Neuronal stem cell (in vitro differentiated cells): Measurements from ENCODE around the gene FOXJ2.
A peak's percentile ranks its signal among the peaks of the same experiment; 100 is the strongest.
"Not testable (repeated sequence)": the region's sequence is repeated elsewhere in the genome, so short reads cannot be mapped to it uniquely, and the experiment has no call there.

Experiments
- DNase-seq: peaks from one replicate; pipeline ENCODE4 v3.0.0-alpha.2; 2013; ENCODE audit warnings: low spot score
- H2AFZ ChIP-seq: one replicate; pipeline ENCODE4 v1.6.1; 2013; ENCODE audit warnings: mild to moderate bottlenecking, low read length, inconsistent platforms
- H2AK5ac ChIP-seq: 2 replicates; pipeline ENCODE4 v1.6.1; 2013; ENCODE audit warnings: low read depth, mild to moderate bottlenecking, inconsistent platforms, low read length, moderate library complexity, mixed read lengths
- H2BK120ac ChIP-seq: 2 replicates; pipeline ENCODE4 v1.6.1; 2013; ENCODE audit warnings: low read depth, mild to moderate bottlenecking, inconsistent platforms, low read length, moderate library complexity, mixed read lengths
- H2BK12ac ChIP-seq: one replicate; pipeline ENCODE4 v1.6.1; 2013; ENCODE audit warnings: low read length, inconsistent platforms
- H2BK15ac ChIP-seq: 2 replicates; pipeline ENCODE4 v1.6.1; 2013; ENCODE audit warnings: mild to moderate bottlenecking, low read length, inconsistent platforms, mixed read lengths
- H2BK5ac ChIP-seq: one replicate; pipeline ENCODE4 v1.6.1; 2013; ENCODE audit warnings: inconsistent platforms, mild to moderate bottlenecking, low read length, moderate library complexity
- H3K14ac ChIP-seq: one replicate; pipeline ENCODE4 v1.6.1; 2013; ENCODE audit warnings: low read length, inconsistent platforms
- H3K18ac ChIP-seq: 2 replicates; pipeline ENCODE4 v1.6.1; 2013; ENCODE audit warnings: low read length, inconsistent platforms
- H3K23ac ChIP-seq: 2 replicates; pipeline ENCODE4 v1.6.1; 2013; ENCODE audit warnings: low read depth, mild to moderate bottlenecking, mixed read lengths, low read length, inconsistent platforms; ENCODE audit not compliant: poor library complexity
- H3K27ac ChIP-seq: replicated peaks from 3 replicates; pipeline ENCODE4 v1.5.1; 2013; ENCODE audit warnings: low read length, inconsistent platforms
- H3K27me3 ChIP-seq, 3 experiments: 2 replicates each; pipeline ENCODE4 v1.6.1; 2013; ENCODE audit warnings: low read length in 3 of 3, mild to moderate bottlenecking in 2 of 3, inconsistent platforms in 1 of 3, low read depth in 1 of 3, mixed read lengths in 1 of 3, moderate library complexity in 1 of 3; ENCODE audit not compliant: control insufficient read depth in 3 of 3, insufficient read depth in 3 of 3
- H3K36me3 ChIP-seq, 2 donors: replicated peaks in 1 of 2; 2 replicates each; pipeline ENCODE4 v1.6.1; 2013; ENCODE audit warnings: low read length in 2 of 2; ENCODE audit not compliant: control insufficient read depth in 2 of 2, insufficient read depth in 2 of 2
- H3K4ac ChIP-seq: 2 replicates; pipeline ENCODE4 v1.6.1; 2013; ENCODE audit warnings: inconsistent platforms, mild to moderate bottlenecking, low read length, moderate library complexity
- H3K4me1 ChIP-seq, 2 donors: 1 replicate in 1 of 2; 2 replicates in 1 of 2; pipeline ENCODE4 v1.6.1; 2013; ENCODE audit warnings: low read length in 2 of 2, low read depth in 1 of 2; ENCODE audit not compliant: control insufficient read depth in 2 of 2, insufficient read depth in 1 of 2
- H3K4me2 ChIP-seq: one replicate; pipeline ENCODE4 v1.6.1; 2013; ENCODE audit warnings: mild to moderate bottlenecking, low read length, inconsistent platforms; ENCODE audit not compliant: insufficient read depth, poor library complexity, severe bottlenecking
- H3K4me3 ChIP-seq, 2 donors: 2 replicates each; pipeline ENCODE4 v1.5.1; 2013; ENCODE audit warnings: low read length in 2 of 2, mild to moderate bottlenecking in 2 of 2, inconsistent platforms in 1 of 2, moderate library complexity in 1 of 2
- H3K79me1 ChIP-seq: one replicate; pipeline ENCODE4 v1.6.1; 2013; ENCODE audit warnings: low read depth, mild to moderate bottlenecking, inconsistent platforms, low read length, moderate library complexity
- H3K9ac ChIP-seq: one replicate; pipeline ENCODE4 v1.6.1; 2013; ENCODE audit warnings: mild to moderate bottlenecking, low read depth, low read length, inconsistent platforms; ENCODE audit not compliant: poor library complexity
- H3K9me3 ChIP-seq, 2 donors: replicated peaks in 1 of 2; 2 replicates each; pipeline versions ENCODE3 to v1.6.1; 2013; ENCODE audit warnings: low read length in 2 of 2, mild to moderate bottlenecking in 2 of 2, inconsistent platforms in 1 of 2, low read depth in 1 of 2, mixed read lengths in 1 of 2, moderate library complexity in 1 of 2; ENCODE audit not compliant: control insufficient read depth in 2 of 2, insufficient read depth in 1 of 2
- H4K8ac ChIP-seq: one replicate; pipeline ENCODE4 v1.6.1; 2013; ENCODE audit warnings: low read depth, mild to moderate bottlenecking, inconsistent platforms, low read length, moderate library complexity
- H4K91ac ChIP-seq: one replicate; pipeline ENCODE4 v1.6.1; 2013; ENCODE audit warnings: low read length, low read depth, mild to moderate bottlenecking, inconsistent platforms; ENCODE audit not compliant: poor library complexity
- WGBS, 2 donors: extraction: QIAGEN DNeasy Blood & Tissue Kit; methylation state at CpG; one replicate each; pipeline ENCODE4 v1.1.7; 2013; ENCODE audit warnings: missing lambda C conversion rate in 2 of 2, mixed read lengths in 1 of 2; ENCODE audit not compliant: insufficient read length in 2 of 2, insufficient replicate concordance in 1 of 2; ENCODE audit errors: extremely low coverage in 2 of 2; 5-methylcytosine and 5-hydroxymethylcytosine counted together

Gene FOXJ2

GRCh38 chr12:8064131-8064530, 31.6 kb downstream of the FOXJ2 start:
- H2BK15ac ChIP-seq, result no peak overlapping the region
- H4K91ac ChIP-seq, result no peak overlapping the region
- no peak overlapping the region for H3K18ac ChIP-seq
- no peak overlapping the region for H3K4me3 ChIP-seq
- no peak overlapping the region for H4K8ac ChIP-seq
- no peak overlapping the region for H2BK120ac ChIP-seq
- no peak overlapping the region for H2AK5ac ChIP-seq
- H3K4me1 ChIP-seq, result no peaks in the 10 kb centered on the region
- H2BK12ac ChIP-seq, result no peak overlapping the region
- peaks cover 0 to 3% (median 0%) of the 10 kb centered on the region in 3 experiments for H3K27me3 ChIP-seq
- no peak overlapping the region for H3K23ac ChIP-seq
- no peaks in the 10 kb centered on the region for H3K36me3 ChIP-seq
- H3K4me2 ChIP-seq, result no peak overlapping the region
- no peaks in the 10 kb centered on the region for H3K9me3 ChIP-seq
- H3K4ac ChIP-seq, result no peak overlapping the region
- H3K27ac ChIP-seq, result no peak overlapping the region
- no peak overlapping the region for H2AFZ ChIP-seq
- H3K14ac ChIP-seq, result no peak overlapping the region
- H3K79me1 ChIP-seq, result no peaks in the 10 kb centered on the region
- no peak for DNase-seq
- no peak overlapping the region for H2BK5ac ChIP-seq
- H3K9ac ChIP-seq, result no peak overlapping the region

GRCh38 chr12:8065991-8066594, 33.6 kb downstream of the FOXJ2 start, which contains the start of gene C3AR1:
Gene C3AR1 (minus strand): TSS chr12:8066359. CDS start chr12:8060185, 6,174 bp downstream.
- DNase-seq, result no peak
- no peaks in the 10 kb centered on the region for H3K4me1 ChIP-seq
- no peak within 1 kb of the TSS for H3K14ac ChIP-seq
- H2BK12ac ChIP-seq, result no peak within 1 kb of the TSS
- H2AFZ ChIP-seq, result peak within 1 kb of the TSS; percentile 9
- no peak within 1 kb of the TSS for H3K23ac ChIP-seq
- peaks cover 0 to 6% (median 0%) of the 10 kb centered on the region in 3 experiments for H3K27me3 ChIP-seq
- no peaks in the 10 kb centered on the region for H3K9me3 ChIP-seq
- no CpG with 5 or more reads among the region's 2 CpGs for WGBS, 2 donors
- H2BK15ac ChIP-seq, result no peak within 1 kb of the TSS
- H3K4ac ChIP-seq, result no peak within 1 kb of the TSS
- H3K4me2 ChIP-seq, result no peak within 1 kb of the TSS
- no peaks in the 10 kb centered on the region for H3K79me1 ChIP-seq
- no peaks in the 10 kb centered on the region for H3K36me3 ChIP-seq
- H3K18ac ChIP-seq, result no peak within 1 kb of the TSS
- H3K27ac ChIP-seq, result no peak within 1 kb of the TSS
- no peak within 1 kb of the TSS for H4K91ac ChIP-seq
- H2BK5ac ChIP-seq, result no peak within 1 kb of the TSS
- H3K9ac ChIP-seq, result no peak within 1 kb of the TSS
- no peak within 1 kb of the TSS for H2AK5ac ChIP-seq
- H3K4me3 ChIP-seq, result no peak within 1 kb of the TSS
- H2BK120ac ChIP-seq, result no peak within 1 kb of the TSS
- H4K8ac ChIP-seq, result no peak within 1 kb of the TSS

DNA sequence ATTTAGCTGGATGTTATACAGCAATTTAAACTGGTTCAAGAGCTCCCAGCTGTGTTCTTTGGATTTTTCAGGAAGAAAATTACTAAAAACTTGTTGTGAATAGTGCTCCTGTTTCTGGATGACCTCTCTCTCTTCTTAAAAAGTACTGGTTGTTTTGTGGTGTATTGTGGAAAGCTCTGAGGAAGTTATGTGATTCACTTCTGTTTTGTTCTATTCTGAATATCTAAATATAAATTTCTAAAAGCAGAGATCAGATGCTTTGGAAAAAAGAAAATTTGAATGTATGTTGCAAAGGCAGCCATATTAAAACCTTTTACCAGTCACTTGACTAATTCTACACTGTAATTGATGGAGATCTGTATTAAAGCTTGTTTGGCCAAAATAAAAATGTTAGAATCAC, 37.1 kb downstream of the FOXJ2 start:
- H3K4me1 ChIP-seq, result no peaks in the 10 kb centered on the region
- no peak overlapping the region for H3K18ac ChIP-seq
- no peak overlapping the region for H3K27ac ChIP-seq
- H2BK15ac ChIP-seq, result no peak overlapping the region
- H3K27me3 ChIP-seq, result peaks cover 0 to 6% (median 0%) of the 10 kb centered on the region in 3 experiments
- no peak overlapping the region for H2AFZ ChIP-seq
- no peaks in the 10 kb centered on the region for H3K9me3 ChIP-seq
- DNase-seq, result no peak
- no peak overlapping the region for H2AK5ac ChIP-seq
- H3K4me2 ChIP-seq, result no peak overlapping the region
- H3K14ac ChIP-seq, result no peak overlapping the region
- no peak overlapping the region for H3K9ac ChIP-seq
- H2BK12ac ChIP-seq, result no peak overlapping the region
- no peak overlapping the region for H3K23ac ChIP-seq
- H2BK5ac ChIP-seq, result no peak overlapping the region
- no peak overlapping the region for H4K8ac ChIP-seq
- no peak overlapping the region for H2BK120ac ChIP-seq
- no peak overlapping the region for H3K4ac ChIP-seq
- H3K79me1 ChIP-seq, result no peaks in the 10 kb centered on the region
- H4K91ac ChIP-seq, result no peak overlapping the region
- no peak overlapping the region for H3K4me3 ChIP-seq
- H3K36me3 ChIP-seq, result no peaks in the 10 kb centered on the region

DNA sequence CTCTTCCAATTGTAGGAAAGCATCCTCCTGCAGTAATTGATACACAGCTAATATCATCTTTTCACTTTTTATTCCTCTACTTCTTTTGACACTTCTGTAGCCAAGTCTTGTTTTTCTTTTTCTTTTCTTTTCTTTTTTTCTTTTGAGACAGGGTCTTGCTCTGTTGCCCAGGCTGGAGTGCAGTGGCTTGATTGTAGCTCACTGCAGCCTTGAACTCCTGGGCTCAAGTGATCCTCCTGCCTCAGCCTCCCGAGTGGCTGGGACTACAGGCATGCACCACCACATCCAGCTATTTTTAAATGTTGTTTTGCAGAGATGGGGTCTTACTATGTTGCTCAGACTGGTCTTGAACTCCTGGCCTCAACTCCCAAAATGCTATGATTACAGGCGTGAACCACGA, 39.3 kb downstream of the FOXJ2 start:
- H2AK5ac ChIP-seq, H3K27ac ChIP-seq, H3K4ac ChIP-seq, H3K9ac ChIP-seq, H4K8ac ChIP-seq, H3K9me3 ChIP-seq, H3K4me3 ChIP-seq, H2AFZ ChIP-seq, H2BK12ac ChIP-seq, H2BK120ac ChIP-seq, H3K18ac ChIP-seq, H2BK15ac ChIP-seq, H3K36me3 ChIP-seq, DNase-seq, H3K27me3 ChIP-seq, H3K4me1 ChIP-seq, H2BK5ac ChIP-seq, H3K14ac ChIP-seq, H3K4me2 ChIP-seq, H4K91ac ChIP-seq, H3K23ac ChIP-seq, H3K79me1 ChIP-seq: not testable (repeated sequence)
- no CpG with 5 or more reads among the region's 3 CpGs for WGBS, 2 donors
